HG03280 (cell line): Measurements from ENCODE around the gene RASSF7.
A peak's percentile ranks its signal among the peaks of the same experiment; 100 is the strongest.

Experiments
- ATAC-seq: cut with Tn5 transposase; IDR thresholded peaks from one replicate; pipeline ENCODE4 v1.9.1; 2021; ENCODE audit warnings: mild to moderate bottlenecking, moderate library complexity; ENCODE audit not compliant: unreplicated experiment

RASSF7 gene

DNA sequence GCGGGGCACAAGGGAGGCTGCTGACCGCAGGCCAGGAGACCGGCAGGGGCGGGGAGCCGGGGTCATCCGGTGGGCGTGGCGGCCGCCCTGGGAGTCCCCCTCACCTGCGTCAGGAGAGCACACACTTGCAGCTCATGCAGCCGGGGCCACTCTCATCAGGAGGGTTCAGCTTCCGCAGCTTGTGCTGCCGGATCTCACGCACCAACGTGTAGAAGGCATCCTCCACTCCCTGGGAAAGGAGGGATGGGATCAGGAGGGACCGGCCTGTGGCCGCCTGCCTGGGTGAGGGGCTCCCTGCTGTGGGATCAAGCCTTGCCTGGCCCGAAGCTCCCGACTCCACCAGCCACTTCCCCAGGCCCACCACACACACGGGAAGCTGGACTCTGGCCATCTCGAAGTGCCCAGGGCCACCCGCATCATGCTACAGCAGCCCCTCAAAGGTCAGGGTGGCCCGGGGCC lies 28.2 kb upstream of the RASSF7 start:
- ATAC-seq = no peak

DNA sequence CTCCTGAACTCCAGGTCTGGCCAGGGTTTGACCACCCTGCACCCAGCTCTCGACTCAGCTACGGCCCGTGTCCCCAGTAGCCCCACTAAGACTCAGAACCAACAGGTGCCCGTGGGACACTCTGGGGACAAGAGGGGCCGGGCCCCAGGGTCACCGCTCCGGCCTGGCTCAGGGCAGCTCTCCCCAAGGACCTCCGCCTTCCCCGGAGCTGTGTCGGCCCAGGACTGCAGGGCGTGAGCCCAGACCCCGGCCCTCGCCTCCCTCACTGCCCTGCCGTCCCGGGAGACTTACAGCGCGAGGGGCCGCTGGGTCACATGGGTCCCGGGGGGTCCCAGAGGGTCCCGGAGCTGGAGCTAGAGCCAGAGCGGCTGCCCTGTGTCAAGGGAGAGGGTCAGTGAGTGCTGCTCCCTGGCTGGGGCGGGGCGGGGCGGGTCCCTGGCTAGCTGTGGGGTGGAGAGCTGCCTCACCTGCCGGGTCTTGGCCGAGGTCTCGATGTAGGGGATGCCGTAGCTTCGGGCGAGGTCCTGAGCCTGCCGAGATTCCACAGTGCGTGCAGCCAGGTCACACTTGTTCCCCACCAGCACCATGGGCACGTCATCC lies 27.7 kb upstream of the RASSF7 start:
- ATAC-seq = no peak

DNA sequence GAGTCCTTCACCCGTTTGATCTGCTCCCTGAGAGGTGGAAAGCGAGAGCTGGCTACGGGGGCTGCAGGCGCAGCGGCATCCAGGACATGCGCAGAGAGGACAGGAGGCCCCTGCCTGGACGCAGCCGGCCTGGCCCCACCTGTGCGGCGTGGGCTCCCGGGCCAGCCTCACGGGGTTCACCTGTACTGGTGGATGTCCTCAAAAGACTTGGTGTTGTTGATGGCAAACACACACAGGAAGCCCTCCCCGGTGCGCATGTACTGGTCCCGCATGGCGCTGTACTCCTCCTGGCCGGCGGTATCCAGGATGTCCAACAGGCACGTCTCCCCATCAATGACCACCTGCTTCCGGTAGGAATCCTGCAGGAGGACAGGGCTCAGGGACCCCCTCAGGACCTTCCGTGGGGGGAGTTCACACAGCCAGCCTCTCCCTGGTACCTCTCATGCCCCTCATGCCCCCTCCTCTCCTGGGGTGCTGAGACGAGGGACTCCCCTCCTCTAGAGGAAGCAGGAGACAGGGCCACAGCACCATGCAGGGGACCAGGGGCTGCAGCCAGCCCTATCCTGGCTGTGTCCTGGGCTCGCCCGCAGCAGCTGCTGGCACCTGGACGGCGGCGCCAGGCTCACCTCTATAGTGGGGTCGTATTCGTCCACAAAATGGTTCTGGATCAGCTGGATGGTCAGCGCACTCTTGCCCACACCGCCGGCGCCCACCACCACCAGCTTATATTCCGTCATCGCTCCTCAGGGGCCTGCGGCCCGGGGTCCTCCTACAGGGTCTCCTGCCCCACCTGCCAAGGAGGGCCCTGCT lies 27.0 kb upstream of the RASSF7 start:
- no peak for ATAC-seq

DNA sequence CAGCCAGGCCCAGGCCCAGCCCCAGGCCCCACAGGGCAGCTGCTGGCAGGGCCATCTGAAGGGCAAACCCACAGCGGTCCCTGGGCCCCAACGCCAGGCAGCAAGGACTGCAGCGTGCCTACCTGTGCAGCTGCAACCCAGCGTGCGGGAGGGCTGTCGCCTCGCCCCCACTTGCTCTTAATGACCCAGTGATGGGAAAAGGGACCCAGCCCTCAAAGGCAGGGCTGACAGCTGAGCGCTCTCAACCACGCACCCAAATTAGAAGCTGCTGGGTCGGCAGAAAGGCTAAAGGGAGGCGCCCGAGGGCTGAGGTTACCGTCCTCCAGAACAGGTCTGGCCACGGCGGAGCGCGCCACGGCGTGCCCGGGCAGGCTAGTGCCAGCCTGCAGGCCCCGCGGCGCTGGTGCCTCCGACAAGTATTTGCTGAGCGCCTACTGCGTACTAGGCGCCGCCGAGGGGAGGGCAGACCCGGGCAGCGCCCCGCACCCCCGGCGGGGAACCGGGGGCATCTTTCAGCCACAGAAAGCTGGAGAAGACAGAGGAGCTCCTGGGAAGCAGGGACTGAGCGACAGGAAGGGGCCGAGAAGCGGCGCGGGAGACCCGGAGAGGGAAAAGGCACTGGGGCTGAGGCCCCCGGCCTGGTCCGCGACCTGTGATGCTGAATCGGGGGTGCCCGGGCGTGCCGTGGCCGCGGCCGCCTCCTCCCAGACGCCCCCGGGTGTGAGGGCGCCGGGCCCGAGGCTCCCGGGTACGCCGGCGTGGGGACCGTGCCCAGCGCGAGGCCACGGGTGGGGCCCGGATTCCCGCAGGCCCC lies 26.2 kb upstream of the RASSF7 start:
- ATAC-seq = no peak

DNA sequence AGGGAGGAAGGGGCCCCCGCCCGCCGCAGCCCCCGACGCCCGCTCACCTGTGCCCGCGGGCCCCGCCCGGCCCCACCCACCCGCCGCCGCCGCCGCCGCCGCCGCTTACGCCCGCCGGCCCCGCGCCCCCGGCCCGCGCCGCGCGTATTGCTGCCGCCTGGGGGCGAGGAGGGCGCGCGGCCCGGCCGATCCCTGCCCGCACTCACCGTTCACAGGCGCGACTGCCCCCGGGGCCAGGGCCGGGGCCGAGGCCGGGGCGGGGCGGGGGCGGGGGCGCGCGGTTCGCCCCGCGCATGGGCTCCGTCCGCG lies 25.6 kb upstream of the RASSF7 start:
- peak; percentile 25 for ATAC-seq

DNA sequence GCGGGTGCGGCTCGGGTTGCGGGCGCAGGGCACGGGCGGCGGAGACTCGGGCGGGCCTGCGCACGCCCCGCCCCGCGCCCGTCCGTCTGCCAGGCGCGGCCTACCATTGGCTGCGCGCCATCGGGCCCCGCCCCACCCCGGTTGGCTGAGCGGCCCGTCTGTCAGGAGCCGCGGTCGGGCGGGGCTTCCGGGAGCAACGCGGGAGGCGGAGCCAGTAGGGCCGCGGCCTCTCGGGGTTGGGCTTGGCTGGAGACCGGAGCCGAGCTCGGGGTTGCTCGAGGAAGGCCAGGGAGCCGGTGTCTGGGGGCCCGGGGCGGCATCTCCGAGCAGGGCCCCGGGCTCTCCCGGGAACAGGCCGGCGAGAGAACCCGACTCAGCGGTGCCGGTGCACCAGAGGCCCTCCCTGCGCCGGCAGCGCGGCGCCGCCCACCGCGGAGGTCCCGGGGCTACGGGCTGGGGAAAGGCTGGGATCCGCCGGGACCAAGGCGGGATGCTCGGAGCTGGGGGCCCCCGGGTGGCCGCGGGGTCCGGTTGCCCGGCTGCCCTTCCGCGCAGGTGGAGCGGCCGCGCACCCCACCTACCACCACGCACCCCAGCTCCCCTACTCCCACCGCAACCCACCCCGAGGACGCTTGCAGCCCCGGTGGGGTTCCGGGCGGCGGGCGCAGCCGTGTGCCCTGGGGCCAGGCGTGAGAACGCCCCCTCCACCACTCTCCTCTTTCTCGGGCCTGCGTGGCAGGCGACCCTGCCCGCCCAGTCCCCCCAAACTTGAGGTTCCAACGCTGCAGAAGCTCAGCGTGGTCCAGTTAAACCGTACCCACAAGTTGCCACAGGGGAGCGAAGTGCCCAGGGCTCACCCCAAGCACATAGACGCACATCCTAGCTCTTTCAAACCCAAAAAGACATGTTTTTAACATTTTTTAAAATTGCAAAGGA lies 25.0 kb upstream of the RASSF7 start, which contains the start of gene HRAS:
HRAS (minus strand) TSS at position 58 of the 936 bp plus-strand sequence.
- ATAC-seq = peak; percentile 66

DNA sequence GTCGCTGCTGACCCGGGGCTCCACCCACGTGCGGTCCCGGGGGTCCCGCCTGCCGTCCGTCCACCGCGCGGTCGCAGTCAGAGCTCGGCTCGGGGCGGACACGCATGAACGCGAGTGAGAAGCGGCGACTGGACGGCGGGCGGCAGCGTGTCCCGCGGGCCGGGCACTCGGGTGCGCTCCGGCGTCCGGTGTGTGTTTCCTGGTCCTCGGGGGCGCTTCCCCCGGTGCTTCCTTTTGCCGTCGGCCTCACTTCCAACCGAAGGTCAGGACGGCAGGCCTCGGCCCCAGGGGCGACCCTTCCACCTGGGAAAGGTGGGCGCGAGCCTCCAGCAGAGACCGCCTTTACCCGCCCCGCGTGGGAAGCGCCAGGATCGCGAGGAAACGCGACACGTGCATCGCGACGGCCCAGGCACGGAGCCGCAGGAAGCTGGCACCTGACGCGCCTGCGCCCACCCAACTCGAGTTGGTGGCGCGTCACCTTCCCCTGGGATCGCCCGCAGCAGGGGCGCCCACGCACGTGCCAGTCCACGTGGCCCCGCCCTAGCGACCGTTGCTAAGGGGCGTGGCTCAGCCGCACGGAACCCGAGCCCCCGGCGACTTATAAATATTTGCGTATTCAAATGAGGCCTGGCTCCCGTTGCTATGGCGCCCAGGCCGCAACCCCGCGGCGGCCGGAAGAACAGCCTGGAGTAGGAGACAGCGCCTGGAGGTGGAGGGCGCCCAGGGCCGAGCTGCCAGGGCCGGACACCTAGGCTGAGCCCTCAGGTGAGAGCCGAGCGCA lies 23.7 kb upstream of the RASSF7 start, which contains the start of gene LRRC56:
LRRC56 (plus strand) TSS at position 687 of the 781 bp plus-strand sequence. CDS start 3,158 bp downstream, outside the sequence.
- peak; percentile 53 for ATAC-seq

DNA sequence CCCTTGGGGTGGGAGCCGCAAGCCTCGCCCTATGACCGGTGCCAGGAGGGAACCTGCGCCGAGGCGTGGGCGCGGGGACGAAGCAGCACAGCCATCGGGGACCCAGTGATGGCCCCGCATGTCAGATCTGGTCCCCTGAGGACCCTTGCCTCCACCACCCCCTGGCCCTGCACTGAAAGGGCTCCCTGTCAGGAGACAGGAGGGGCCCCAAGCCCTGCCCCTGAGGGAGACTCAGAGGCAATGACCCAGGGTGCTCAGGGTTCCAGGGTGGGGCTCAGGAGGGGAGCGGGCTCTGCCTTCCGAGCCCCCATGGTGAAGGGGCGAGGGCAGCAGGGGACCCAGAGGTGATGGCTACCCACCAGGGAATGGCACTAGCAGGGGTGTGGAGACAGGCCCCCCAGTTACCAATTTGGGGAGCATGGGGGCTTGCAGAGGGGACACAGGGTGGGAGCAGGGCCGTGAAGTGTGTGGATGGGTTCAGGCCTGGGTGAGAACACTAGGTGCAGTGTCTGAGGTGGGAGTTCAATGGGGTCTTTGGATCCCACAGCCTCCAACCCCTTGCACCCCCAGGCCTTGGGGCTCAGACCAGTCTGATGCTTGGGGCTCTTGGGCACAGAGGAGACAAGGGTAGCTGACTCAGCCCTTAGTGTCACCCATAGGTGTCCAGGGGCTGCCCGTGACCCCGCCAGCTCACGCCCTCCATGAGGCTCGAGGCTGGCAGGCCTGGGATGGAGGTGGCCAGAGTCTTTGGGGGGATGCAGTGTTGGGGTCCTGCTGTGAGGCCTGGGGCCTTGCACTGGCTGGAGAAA lies 22.9 kb upstream of the RASSF7 start:
- ATAC-seq = peak; percentile 0

DNA sequence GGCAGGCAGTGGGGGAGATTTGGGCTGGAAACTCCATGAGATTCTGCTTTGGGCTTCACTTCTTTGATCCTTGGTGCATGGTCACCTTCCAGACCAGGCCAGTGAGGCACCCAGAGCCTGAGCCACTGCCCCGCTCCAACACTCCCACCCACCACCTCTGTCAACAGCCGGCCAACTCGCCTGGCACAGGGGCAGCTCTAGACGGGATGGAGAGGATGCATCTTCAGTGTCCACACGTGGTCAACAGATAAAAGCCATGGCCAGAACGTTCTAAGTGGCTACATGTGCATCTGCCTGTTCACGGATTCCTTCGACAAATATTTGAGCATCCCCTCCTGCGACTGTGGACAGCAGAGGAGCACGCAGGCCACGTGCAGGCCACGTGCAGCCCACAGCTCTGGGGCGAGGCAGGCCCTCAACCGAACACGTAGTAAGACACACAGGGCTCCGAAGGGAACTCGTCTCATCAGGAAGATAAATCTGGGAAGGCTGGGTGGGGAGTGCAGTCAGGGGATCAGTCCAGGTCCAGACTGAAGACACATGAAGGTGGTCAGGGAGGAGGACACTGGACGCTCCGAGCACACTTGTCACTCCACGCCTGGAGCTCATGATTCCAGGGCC lies 22.2 kb upstream of the RASSF7 start:
- ATAC-seq = no peak

DNA sequence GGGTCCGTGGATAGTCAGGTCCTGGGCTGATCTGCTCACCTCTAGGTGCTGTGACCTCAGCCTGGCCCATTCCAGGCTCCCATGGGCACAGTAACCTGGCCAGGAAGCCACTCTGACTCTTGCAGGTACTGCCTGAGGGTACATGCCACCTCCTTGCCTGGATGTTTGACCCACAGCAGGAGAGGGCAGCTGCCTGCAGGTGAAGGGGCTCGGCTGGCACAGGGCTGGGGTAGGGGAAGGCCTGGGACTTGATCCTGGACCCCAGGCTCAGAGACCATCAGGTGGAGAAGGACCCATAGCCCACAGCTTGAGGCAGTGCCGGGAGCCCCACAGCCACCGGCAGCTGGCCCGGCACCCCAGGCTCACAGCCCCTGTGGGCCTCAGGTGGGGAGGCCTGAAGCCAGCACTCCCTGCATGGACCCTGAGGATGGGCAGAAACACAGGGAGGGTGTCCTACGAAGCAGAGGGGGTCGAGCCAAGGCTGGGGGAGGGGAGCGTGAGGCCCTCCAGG lies 20.7 kb upstream of the RASSF7 start:
- no peak for ATAC-seq

DNA sequence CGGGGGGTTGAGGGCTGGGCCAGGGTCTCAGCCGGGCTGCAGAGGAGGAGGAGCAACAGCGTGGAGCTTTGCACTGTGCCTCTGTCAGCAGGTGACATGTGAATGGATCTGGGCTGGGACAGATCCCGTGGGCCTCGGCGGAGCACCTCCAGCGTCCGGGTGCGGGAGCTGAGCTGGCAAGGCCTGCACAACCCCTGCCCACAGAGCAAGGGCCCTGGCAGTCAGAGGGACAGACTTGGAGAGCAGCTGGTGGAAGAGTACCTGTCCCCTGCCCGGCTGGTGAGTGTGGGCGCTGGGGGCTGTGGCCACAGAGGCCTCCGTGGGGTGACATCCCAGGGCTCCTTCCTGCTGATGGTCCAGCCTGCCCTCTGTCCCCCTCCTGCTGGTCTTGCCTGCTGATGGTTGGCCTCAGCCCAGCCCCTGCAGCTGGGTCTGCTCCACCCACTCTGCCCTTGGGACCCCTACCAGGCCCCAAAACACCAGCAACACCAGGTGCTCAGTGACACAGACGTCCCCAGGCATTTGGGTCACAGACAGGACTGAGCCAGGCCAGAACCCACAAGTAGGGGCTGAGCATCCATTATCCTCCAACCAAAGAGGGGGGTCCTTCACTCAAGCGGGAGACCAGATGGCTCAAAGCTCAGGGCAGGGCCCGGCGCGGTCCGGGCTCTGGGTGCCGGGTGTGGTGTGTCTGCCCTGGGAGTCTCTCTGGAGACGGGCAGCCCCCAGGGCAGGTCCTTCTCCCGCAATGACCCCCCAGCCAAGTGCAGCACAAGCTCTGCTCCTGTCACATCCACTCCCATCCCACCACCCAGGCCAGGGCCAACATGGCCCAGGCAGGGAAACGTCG lies 20.0 kb upstream of the RASSF7 start:
- ATAC-seq = no peak

DNA sequence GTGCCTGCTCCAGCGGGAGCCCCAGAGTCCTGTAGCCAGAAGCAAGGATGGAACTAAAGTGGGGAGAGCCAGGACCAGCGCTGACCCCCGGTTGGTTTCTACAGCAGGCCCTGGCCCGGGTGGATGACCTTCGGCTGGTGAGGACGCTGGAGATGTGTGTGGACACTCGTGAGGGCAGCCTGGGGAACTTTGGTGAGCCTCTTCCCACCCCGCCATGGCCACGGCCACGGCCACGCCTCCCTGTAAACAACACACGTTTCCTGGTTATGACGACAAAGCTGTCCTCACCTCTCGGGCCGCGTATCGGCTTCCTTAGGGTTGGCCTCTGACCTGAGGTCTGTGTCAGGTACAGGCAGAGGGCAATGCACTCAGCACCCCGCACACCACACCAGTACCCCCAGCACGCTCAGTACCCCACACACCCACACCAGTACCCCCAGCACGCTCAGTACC lies 19.3 kb upstream of the RASSF7 start:
- ATAC-seq = no peak

DNA sequence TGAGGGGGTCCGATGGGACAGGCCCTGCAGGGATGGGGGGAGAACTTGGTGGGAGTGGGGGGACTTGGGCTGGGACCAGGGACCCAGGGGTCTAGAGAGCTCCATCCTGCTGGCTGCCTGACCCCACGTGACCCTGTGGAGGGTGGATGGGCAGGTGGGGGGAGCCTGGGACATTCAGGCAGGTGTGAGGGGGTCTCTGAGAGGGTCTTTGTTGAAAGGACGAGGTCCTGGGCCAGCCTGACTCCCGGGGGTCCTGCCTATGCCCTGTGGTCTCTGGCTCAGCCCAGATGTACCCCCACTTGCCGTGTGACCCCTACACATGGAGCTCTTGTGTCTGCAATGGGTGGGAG lies 16.0 kb upstream of the RASSF7 start:
- ATAC-seq = no peak

DNA sequence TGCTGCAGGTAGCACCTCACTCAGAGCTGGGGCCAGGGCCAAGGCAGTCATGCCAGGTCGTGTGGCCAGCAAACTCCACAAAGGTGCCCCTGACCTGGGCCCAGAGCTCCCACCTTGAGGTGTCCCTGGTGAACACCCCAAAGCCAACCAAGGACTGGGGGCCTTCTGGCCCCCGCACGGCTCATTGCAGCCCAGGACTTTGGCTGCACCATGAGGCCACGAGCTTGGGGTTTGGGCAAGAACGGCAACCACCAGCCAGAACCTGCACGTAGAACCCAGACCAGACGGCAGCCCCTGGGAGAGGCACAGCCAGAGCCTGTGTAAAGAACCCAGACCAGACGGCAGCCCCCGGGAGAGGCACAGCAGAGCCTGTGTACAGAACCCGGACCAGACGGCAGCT lies 15.6 kb upstream of the RASSF7 start:
- no peak for ATAC-seq

DNA sequence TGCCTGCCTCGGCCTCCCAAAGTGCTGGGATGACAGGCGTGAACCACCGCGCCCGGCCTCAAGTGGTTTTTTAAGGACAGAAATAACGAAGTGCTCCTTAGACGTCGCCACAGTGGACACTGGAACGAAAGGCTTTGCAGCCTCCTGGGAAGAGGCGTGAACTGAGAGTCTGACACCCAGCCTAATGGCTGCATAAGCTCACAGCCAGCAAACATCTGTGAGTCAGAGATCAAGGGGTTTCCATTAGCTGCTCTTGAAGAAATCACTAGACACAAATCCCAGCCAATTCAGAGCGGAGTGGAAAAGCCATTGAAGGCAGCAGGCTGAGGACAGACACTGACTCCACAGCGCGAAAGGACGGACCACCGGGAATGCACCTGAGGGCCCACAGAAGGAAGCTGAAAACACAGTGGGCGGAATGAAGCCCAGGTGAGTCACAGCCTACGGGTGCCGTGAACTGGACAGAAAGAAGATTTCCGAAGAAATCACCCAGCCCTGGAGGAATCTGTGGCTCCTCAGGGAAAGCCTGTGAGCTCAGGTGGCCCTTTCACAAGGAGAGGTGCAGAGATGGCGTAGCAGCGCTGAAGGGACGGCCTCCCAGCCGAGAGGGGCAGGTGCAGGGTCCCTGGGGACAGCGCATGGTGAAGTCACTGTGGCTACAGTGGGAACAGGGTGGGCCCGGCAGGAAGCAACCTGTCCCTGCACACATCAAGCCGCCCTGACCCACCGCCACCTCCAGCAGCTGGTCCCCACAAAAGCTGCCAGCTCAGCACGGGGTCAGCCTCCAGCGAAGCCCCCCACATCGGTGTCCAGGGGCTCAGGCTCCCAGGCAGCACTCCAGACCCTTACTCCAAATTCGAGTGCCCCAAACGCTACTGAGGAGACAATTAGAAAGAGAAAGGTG lies 11.8 kb upstream of the RASSF7 start:
- ATAC-seq = no peak

DNA sequence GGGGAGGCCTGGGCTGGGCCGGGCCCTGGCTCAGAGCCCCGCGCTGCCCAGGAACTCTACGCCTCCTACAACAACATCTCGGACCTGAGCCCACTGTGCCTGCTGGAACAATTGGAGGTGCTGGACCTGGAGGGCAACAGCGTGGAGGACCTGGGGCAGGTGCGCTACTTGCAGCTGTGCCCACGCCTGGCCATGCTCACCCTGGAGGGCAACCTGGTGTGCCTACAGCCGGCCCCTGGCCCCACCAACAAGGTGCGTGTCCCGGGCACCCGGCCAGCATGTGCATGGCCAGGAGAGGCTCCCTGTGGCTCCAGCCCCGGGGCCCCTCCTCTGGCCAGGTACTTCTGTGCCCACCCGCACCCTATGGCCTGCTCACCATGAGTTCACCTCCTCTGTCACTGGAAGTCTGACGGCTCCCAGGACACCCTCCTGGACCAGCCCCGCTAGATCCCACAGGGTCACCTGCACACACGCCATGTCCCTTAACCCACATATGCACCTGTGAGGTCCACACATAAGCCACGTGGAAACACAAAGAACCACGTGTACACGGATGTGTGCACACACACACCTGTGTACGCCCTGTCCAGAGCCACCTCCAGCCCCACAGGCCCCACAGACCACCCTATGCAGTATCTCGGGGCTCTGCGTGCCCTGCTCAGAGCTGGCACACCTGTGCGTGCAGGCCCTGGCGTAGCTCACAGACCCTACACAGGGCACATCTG lies 10.6 kb upstream of the RASSF7 start:
- ATAC-seq = no peak
